Measurements from ENCODE around the gene NELL1.

Gene NELL1

GRCh38 chr11:21401496-21401895 lies 732.1 kb downstream of the NELL1 start:
- FAIRE-seq (no peak), DNase-seq (ENCODE audit: insufficient read length, low spot score) (no peak)

GRCh38 chr11:21402274-21402673 lies 732.9 kb downstream of the NELL1 start:
- no peak for FAIRE-seq
- no peak for DNase-seq (ENCODE audit: insufficient read length, low spot score)

- FAIRE-seq (no peak), DNase-seq (ENCODE audit: insufficient read length, low spot score) (no peak)
Measured at GRCh38 chr11:21403069-21403468, 733.7 kb downstream of the NELL1 start.

- FAIRE-seq: no peak
Measured at GRCh38 chr11:21405422-21405821, 736.0 kb downstream of the NELL1 start.

GRCh38 chr11:21410513-21410912 lies 741.1 kb downstream of the NELL1 start:
- FAIRE-seq (no peak), DNase-seq (ENCODE audit: insufficient read length, low spot score) (no peak)

More at GRCh38 chr11:21405422-21405821, 736.0 kb downstream of the NELL1 start:
- no peak for DNase-seq (ENCODE audit: insufficient read length, low spot score)

GRCh38 chr11:21411104-21411503 lies 741.7 kb downstream of the NELL1 start:
- DNase-seq (ENCODE audit: insufficient read length, low spot score): no peak
- FAIRE-seq: no peak

GRCh38 chr11:21411597-21411996 lies 742.2 kb downstream of the NELL1 start:
- FAIRE-seq (no peak), DNase-seq (ENCODE audit: insufficient read length, low spot score) (no peak)

- FAIRE-seq: no peak
- DNase-seq (ENCODE audit: insufficient read length, low spot score): no peak
Measured at GRCh38 chr11:21412652-21413383, 743.4 kb downstream of the NELL1 start.

- DNase-seq (ENCODE audit: insufficient read length, low spot score) (no peak), FAIRE-seq (no peak)
Measured at GRCh38 chr11:21414953-21415352, 745.6 kb downstream of the NELL1 start.

GRCh38 chr11:21415606-21416005 lies 746.2 kb downstream of the NELL1 start:
- DNase-seq (ENCODE audit: insufficient read length, low spot score): no peak
- FAIRE-seq: no peak

GRCh38 chr11:21421711-21422329 lies 752.4 kb downstream of the NELL1 start:
- no peak for FAIRE-seq
- DNase-seq (ENCODE audit: insufficient read length, low spot score): no peak

GRCh38 chr11:21426931-21427330 lies 757.5 kb downstream of the NELL1 start:
- FAIRE-seq (no peak), DNase-seq (ENCODE audit: insufficient read length, low spot score) (no peak)

GRCh38 chr11:21427726-21428125 lies 758.3 kb downstream of the NELL1 start:
- no peak for FAIRE-seq
- no peak for DNase-seq (ENCODE audit: insufficient read length, low spot score)

- no peak for DNase-seq (ENCODE audit: insufficient read length, low spot score)
- no peak for FAIRE-seq
Measured at GRCh38 chr11:21428796-21429195, 759.4 kb downstream of the NELL1 start.

GRCh38 chr11:21429401-21429800 lies 760.0 kb downstream of the NELL1 start:
- no peak for FAIRE-seq
- no peak for DNase-seq (ENCODE audit: insufficient read length, low spot score)

GRCh38 chr11:21430537-21430936 lies 761.2 kb downstream of the NELL1 start:
- no peak for FAIRE-seq
- no peak for DNase-seq (ENCODE audit: insufficient read length, low spot score)

GRCh38 chr11:21446939-21447590 lies 777.7 kb downstream of the NELL1 start:
- no peak for FAIRE-seq
- DNase-seq (ENCODE audit: insufficient read length, low spot score): no peak

GRCh38 chr11:21447871-21448270 lies 778.5 kb downstream of the NELL1 start:
- no peak for DNase-seq (ENCODE audit: insufficient read length, low spot score)
- no peak for FAIRE-seq

- FAIRE-seq (no peak), DNase-seq (ENCODE audit: insufficient read length, low spot score) (no peak)
Measured at GRCh38 chr11:21456186-21456585, 786.8 kb downstream of the NELL1 start.

GRCh38 chr11:21460082-21460481 lies 790.7 kb downstream of the NELL1 start:
- no peak for FAIRE-seq
- DNase-seq (ENCODE audit: insufficient read length, low spot score): no peak

GRCh38 chr11:21461701-21462100 lies 792.3 kb downstream of the NELL1 start:
- FAIRE-seq (no peak), DNase-seq (ENCODE audit: insufficient read length, low spot score) (no peak)

- DNase-seq (ENCODE audit: insufficient read length, low spot score) (no peak), FAIRE-seq (no peak)
Measured at GRCh38 chr11:21464601-21465193, 795.3 kb downstream of the NELL1 start.
